Measurements from ENCODE around the gene EPHA3.

DNA sequence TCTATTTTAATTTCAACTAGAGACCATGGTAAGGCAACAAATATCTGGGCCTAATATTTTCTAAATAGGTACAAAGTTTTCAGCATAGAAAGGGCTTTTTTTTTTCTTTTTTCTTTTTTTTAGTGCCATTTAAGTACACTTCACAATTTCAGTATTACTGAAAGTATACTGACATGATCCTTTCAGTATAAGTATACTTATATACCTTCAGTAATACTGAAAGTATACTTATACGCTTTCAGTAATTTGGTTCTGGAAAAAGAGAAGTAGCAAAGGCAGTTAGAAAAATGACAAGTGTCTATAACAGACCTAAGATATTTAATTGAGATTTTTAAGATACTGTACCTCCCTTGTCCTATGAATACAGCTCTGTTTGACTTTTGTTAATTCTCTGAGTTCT lies 339.2 kb downstream of the EPHA3 start:
- TF ChIP-seq POLR2A (IDR thresholded peaks at IDR 0.05; ENCODE audit: low read length) = no peak
- TF ChIP-seq GATA1 (IDR thresholded peaks at IDR 0.05; ENCODE audit: low read depth, low read length) = no peak

Measured in erythroblast (primary cell).